A549 treated with Mapracorat at 1 μM for 4 hours (cell line): ENCODE measurements around the gene CYP1A2. TPM values are rescaled to one million over a fixed set of nuclear protein-coding genes. Genes with fewer than 3 reads are reported as not detected.

ENCODE experiments used
- total RNA-seq: library from RNA; stranded (reverse); fragments of 200-300 nt; extraction: Qiagen RNA extraction; gene quantifications from 5 replicates; pipeline ENCODE4 v1.2.3, GENCODE V29; 2022

The CYP1A2 gene, protein sequence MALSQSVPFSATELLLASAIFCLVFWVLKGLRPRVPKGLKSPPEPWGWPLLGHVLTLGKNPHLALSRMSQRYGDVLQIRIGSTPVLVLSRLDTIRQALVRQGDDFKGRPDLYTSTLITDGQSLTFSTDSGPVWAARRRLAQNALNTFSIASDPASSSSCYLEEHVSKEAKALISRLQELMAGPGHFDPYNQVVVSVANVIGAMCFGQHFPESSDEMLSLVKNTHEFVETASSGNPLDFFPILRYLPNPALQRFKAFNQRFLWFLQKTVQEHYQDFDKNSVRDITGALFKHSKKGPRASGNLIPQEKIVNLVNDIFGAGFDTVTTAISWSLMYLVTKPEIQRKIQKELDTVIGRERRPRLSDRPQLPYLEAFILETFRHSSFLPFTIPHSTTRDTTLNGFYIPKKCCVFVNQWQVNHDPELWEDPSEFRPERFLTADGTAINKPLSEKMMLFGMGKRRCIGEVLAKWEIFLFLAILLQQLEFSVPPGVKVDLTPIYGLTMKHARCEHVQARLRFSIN
- not detected in 5 replicates for total RNA-seq

DNA sequence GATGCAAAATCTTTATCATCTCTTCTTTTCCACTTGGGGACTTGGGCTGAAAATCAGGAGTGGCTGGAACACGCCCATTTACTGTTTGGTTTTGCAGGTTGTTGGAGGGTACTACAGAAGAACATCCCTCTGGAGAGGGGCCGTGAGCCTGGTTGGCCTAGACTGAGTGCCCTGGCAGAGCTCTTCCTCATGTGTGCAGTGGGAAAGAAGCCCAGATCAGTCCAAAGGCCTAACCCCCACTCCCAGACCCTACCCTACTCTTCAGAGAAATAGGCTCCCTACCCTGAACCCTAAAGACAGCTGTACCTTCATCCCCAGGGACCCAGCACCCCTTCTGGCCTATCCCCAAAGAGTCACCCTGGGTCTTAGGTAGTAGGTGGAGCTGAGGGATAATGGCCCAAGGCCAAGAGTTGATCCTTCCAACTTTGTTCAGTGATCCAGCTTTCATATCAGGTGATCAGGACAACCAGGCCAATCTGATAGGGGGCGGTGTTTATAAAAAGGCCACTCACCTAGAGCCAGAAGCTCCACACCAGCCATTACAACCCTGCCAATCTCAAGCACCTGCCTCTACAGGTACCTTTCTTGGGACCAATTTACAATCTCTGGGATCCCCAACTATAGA lies at the start of gene CYP1A2:
TSS of gene CYP1A2 (plus strand) at position 524 of the 625 bp plus-strand sequence. CDS start 894 bp downstream, outside the sequence.

GRCh38 chr15:74725225-74725774 lies 23.3 kb upstream of the CYP1A2 start, which contains the start of gene CYP1A1:
CYP1A1 (minus strand) TSS chr15:74725528; CDS start chr15:74723097, 2,431 bp downstream.

GRCh38 chr15:74781431-74782258 lies 33.0 kb downstream of the CYP1A2 start, which contains the start of gene CSK:
CSK (plus strand) TSS chr15:74782080; CDS start chr15:74798298, 16,218 bp downstream.

Other genes with a start within 250 kb of the CYP1A2 start
- 2.8 to 3.3 TPM (median 3.0 TPM) in 5 replicates for gene ARID3B, start 207.6 kb upstream of the CYP1A2 start, total RNA-seq
- gene CLK3, start 133.0 kb upstream of the CYP1A2 start, total RNA-seq: 26.5 to 45.1 TPM (median 34.8 TPM) in 5 replicates
- gene EDC3, start 52.8 kb upstream of the CYP1A2 start, total RNA-seq: 18.0 to 23.2 TPM (median 21.9 TPM) in 5 replicates
- 1.2 to 2.2 TPM (median 1.6 TPM) in 5 replicates for gene CYP1A1, start 23.3 kb upstream of the CYP1A2 start, total RNA-seq
- 56.3 to 65.7 TPM (median 62.4 TPM) in 5 replicates for gene CSK, start 33.2 kb downstream of the CYP1A2 start, total RNA-seq
- not detected in 5 replicates for gene LMAN1L, start 64.0 kb downstream of the CYP1A2 start, total RNA-seq
- 0.08 to 0.09 TPM in 2 of 5 replicates, not detected in the others for gene CPLX3, start 77.8 kb downstream of the CYP1A2 start, total RNA-seq
- gene ULK3, start 94.3 kb downstream of the CYP1A2 start, total RNA-seq: 26.3 to 39.5 TPM (median 33.7 TPM) in 5 replicates
- gene SCAMP2, start 124.5 kb downstream of the CYP1A2 start, total RNA-seq: 54.9 to 66.9 TPM (median 64.2 TPM) in 5 replicates
- gene MPI, start 141.2 kb downstream of the CYP1A2 start, total RNA-seq: 27.0 to 40.6 TPM (median 30.8 TPM) in 5 replicates
- 30.3 to 41.3 TPM (median 34.9 TPM) in 5 replicates for gene FAM219B, start 158.0 kb downstream of the CYP1A2 start, total RNA-seq
- 526 to 592 TPM (median 554 TPM) in 5 replicates for gene COX5A, start 189.2 kb downstream of the CYP1A2 start, total RNA-seq
- 18.9 to 28.4 TPM (median 26.6 TPM) in 5 replicates for gene RPP25, start 207.9 kb downstream of the CYP1A2 start, total RNA-seq
- gene SCAMP5, start 246.7 kb downstream of the CYP1A2 start, total RNA-seq: 10.3 to 14.6 TPM (median 12.4 TPM) in 5 replicates